Stimulated activated effector memory CD8-positive, alpha-beta T cell treated with anti-CD3 and anti-CD28 coated beads, Interleukin-12 subunit alpha, Interleukin-12 subunit beta, amount 100 ng/mL, for 72 hours (primary cell): ENCODE results near the gene ZNF777.

Experiments
- ATAC-seq: fragments of 150-1000 bp; cut with Tn5 transposase; 2 replicates; pipeline ENCODE4 v1.10.0; 2021
- DNase-seq, 2 donors: peaks; one replicate each; pipeline ENCODE4 v3.0.0; 2021 to 2022; ENCODE audit warnings: low spot score in 2 of 2
- H3K27ac Mint-ChIP-seq: one replicate; pipeline ENCODE4 v1.8.0; 2022; ENCODE audit warnings: mild to moderate bottlenecking, mixed read lengths
- H3K36me3 Mint-ChIP-seq: one replicate; pipeline ENCODE4 v1.8.0; 2022; ENCODE audit warnings: mild to moderate bottlenecking, mixed read lengths
- H3K4me1 Mint-ChIP-seq: one replicate; pipeline ENCODE4 v1.8.0; 2022; ENCODE audit warnings: mixed read lengths
- H3K4me3 Mint-ChIP-seq: one replicate; pipeline ENCODE4 v1.8.0; 2022; ENCODE audit warnings: mild to moderate bottlenecking, mixed read lengths
- H3K9me3 Mint-ChIP-seq: one replicate; pipeline ENCODE4 v1.8.0; 2022; ENCODE audit warnings: mixed read lengths

ZNF777 gene

DNA sequence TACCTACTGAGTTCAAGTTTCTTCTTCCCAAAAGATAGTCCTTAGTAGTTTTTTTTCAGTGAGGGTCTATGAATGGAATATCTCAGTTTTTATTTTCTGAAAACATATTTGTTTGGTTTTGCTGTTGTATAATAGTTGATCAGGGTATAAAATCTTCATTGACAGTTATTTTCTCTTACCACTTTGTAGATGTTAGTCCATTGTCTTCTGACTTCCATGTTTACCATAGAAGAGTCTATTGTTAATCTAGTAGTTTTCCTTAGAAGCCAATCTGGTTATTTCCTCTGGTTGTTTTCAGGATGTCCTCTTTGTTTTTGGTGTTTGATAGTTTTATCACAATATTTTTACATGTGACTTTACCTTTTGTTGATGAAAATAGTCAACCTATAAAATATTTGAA lies 5.5 kb upstream of the ZNF777 start:
- H3K4me3 Mint-ChIP-seq = no peak overlapping the region
- no peaks in the 10 kb centered on the region for H3K9me3 Mint-ChIP-seq
- no peak for ATAC-seq
- H3K4me1 Mint-ChIP-seq = peaks cover 2% of the 10 kb centered on the region
- no peak overlapping the region for H3K27ac Mint-ChIP-seq
- no peak for DNase-seq
- H3K36me3 Mint-ChIP-seq = peaks cover 7% of the 10 kb centered on the region

DNA sequence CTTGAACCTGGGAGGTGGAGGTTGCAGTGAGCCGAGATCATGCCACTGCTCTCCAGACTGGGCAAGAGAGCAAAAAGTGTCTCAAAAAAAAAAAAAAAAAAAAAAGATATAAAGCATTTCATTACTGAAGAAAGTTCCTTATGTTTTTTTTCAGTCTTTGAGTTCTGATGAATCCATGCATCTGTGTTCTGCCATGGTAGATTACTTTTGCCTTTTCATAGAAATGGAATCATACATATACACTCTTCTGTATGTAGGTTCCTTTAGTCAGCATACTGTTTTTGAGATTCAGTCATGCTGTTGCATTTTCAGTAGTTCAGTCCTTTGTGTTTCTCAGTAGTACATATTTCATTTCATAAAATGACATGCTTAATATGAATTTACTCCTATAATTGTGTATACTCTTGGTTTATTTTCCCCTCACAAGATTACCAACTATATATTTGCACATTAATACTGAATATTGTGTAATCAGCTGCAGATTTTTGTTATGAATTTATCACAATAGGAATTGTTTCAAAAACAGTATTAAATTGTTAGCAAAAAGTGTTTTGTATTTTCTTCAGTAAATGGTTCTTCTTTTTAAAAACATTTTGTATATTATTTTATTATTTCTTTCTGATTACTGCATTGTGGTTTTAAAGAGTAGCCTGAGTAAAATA lies 2.8 kb upstream of the ZNF777 start:
- no peak overlapping the region for H3K27ac Mint-ChIP-seq
- DNase-seq (no peak), ATAC-seq (no peak)
- no peaks in the 10 kb centered on the region for H3K9me3 Mint-ChIP-seq
- H3K4me1 Mint-ChIP-seq = peaks cover 13% of the 10 kb centered on the region
- no peaks in the 10 kb centered on the region for H3K36me3 Mint-ChIP-seq
- H3K4me3 Mint-ChIP-seq = no peak overlapping the region

DNA sequence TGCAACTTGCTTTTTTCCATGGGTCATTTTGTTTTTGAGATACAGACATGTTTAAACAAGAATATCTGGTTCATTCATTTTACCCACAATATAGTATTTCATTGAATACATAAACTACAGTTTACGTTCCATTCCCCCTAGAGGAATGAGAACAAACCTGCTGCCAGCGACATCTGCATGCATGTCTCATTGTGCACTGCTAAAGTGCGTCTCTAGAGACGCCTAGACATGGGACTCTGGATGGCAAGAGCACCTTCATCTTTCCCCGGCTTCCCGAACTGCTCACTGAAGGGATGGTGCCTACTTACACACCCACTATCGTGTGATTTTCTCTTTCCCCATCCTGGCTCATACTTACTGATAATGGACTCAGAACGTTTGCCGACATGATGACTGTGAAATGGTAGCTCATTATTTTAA lies 1.2 kb upstream of the ZNF777 start:
- Mint-ChIP-seq H3K36me3 (peaks cover 5% of the 10 kb centered on the region), H3K4me3 (peak overlapping the region; percentile 82), H3K9me3 (no peaks in the 10 kb centered on the region), H3K27ac (no peak overlapping the region), H3K4me1 (peaks cover 21% of the 10 kb centered on the region)
- ATAC-seq (no peak), DNase-seq (no peak)

DNA sequence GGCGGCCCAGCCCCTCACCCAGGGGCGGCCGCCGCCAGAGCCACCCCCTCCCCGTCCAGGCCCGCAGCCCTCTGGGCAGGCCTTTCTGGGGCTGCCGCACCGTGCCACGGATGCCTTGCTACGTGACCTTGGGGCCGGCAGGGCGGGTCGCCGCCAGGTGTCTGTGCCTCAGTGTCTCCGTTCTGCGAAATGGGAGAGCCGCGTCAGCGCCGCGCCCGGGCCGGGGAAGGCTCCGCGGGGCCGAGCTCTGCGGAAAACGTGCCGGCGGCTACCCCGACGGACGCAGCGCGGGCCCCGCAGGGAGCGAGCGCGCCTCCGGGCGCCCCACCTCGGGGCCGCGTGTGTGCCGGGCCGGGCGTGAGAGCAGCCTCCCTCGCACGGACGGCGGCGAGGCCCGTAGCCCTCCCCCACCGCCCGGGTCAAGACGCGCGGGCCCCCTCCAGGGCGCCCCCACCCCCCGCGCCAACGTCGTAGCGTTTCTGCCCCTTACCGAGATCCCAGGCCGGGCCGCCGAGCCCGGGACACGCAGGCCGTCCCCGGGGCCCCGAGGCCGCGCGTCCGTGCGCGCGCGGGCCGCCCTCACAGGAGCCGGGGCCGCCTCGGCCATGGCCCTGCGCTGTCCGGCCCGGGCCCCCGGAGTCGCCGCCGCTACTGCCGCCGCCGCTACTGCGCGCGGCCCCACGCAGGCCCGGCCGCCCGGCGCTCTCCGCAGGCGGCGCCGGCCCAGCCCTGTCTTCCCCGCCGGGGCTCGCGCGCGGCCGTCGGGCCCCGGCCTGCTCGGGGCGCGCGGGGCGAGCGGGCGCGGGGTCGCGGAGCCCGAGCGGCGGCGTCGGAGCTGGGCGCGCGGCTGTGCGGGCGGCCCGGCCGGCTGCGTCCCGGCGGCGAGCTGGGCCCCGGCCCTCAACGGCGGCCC lies 1.1 kb downstream of the ZNF777 start:
- peak; percentile 63 for ATAC-seq
- no peaks in the 10 kb centered on the region for H3K9me3 Mint-ChIP-seq

DNA sequence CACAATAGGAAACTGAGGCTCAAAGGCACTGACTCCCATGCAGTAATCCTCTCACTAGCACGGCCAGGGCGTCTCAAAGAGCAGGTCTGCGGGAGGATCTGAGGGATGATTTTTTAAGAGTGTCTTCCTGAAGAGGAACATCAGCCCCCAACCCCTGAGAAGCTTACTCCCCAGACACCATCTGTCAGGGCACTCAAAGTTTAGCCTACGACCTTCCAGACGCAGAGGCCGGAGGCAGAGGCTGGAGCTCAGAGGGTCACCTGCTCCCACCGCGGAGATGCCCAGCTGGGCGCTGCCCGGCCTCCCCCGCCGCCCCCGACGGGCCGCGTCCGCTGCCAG lies 1.7 kb downstream of the ZNF777 start:
- ATAC-seq = no peak
- Mint-ChIP-seq H3K27ac (no peak overlapping the region), H3K4me1 (peaks cover 26% of the 10 kb centered on the region), H3K9me3 (no peaks in the 10 kb centered on the region), H3K4me3 (peak overlapping the region; percentile 39), H3K36me3 (peaks cover 25% of the 10 kb centered on the region)
- DNase-seq = no peak

More for the DNA sequence above, 1.1 kb downstream of the ZNF777 start:
- H3K4me3 Mint-ChIP-seq = peak overlapping the region; percentile 82
- no peak overlapping the region for H3K27ac Mint-ChIP-seq
- peaks cover 19% of the 10 kb centered on the region for H3K36me3 Mint-ChIP-seq
- H3K4me1 Mint-ChIP-seq = peaks cover 26% of the 10 kb centered on the region
- peak in 1 of 2 donors; percentile 62 for DNase-seq

DNA sequence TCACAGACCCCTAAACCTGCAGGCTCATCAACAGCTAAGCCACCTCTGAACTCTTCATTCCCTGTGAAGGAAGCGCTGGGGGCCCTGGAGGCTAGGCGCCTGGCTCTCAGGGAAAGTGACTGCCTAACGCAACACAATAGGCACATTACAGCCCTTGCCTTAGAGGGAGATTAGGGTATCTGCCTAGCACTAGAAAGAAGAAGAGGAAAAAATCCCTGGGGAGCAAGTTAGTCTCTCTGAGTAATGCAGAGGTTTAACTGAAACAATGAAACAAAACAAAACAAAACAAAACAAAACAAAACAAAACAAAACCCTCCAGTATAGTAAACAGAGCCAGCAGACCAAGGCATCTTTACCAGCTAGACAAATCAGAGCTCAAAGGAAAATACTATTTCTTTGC lies 2.6 kb downstream of the ZNF777 start:
- peaks cover 35% of the 10 kb centered on the region for H3K36me3 Mint-ChIP-seq
- peak overlapping the region; percentile 80 for H3K27ac Mint-ChIP-seq
- peak in 1 of 2 donors; percentile 37 for DNase-seq
- H3K4me3 Mint-ChIP-seq = peak overlapping the region; percentile 39
- peaks cover 26% of the 10 kb centered on the region for H3K4me1 Mint-ChIP-seq
- no peak for ATAC-seq
- no peaks in the 10 kb centered on the region for H3K9me3 Mint-ChIP-seq

DNA sequence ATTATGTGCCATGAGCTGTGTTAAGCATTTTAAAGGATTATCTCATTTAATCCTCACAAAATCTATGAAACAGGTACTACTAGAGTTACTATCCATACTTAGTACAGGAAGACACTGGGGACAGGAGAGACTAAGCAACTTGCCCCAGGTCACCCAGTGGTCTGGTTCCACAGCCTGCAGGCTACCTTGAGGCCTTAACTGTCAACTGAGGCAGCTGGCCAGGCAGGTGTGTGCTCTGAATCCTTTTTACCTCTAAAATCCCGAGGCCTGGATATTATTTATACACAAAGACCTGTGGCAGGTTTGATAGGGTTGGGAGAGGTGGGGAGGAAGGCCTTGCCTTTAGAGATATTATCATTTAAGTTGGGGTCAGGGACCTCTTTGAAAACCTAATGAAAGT lies 3.1 kb downstream of the ZNF777 start:
- H3K27ac Mint-ChIP-seq = peak overlapping the region; percentile 80
- H3K4me1 Mint-ChIP-seq = peaks cover 26% of the 10 kb centered on the region
- H3K4me3 Mint-ChIP-seq = peak overlapping the region; percentile 39
- peaks cover 39% of the 10 kb centered on the region for H3K36me3 Mint-ChIP-seq
- no peak for ATAC-seq
- DNase-seq = peak in 1 of 2 donors; percentile 34
- no peaks in the 10 kb centered on the region for H3K9me3 Mint-ChIP-seq

DNA sequence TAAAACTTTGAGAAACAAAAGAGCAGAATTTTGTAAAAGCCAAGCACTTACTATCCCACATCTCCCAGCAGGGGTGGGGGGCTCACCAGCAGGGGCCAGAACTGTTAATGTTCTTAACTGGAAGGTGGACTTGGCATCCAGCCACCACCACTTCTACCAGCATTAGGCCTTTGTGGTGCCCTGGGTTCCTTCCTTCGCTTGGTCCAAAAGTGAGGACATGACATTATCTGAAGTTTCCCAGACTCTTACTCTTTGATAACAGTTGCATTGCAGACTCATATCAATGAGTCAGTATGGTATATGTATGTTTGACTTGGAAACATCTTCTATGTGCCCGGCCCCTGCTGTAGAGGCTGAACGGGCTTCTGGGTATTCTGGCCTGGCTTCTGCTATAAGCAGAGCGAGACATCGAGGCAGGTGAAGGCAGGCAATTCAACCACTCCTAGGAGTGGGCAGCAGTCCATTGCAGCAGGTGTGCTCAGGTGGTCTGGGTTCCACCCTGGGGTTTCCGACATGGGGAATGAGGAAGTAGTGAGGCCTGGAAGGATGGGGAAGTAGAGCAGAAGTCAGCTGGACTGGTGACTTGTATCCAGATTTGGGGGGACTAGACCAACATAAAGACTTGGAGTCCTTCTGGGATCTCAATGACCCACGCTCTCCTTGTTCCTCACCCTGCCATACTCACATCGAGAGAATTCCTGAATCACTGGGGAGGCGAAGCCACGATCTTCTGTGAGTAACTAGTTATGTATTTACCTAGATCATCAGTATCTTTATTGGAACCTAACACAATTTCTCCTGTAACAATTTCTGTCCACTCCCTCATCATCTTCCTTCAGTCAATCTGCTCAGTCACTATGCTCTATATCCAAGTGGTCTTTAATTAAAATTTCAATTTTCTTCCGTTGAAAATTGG lies 4.1 kb downstream of the ZNF777 start:
- ATAC-seq = no peak
- Mint-ChIP-seq H3K36me3 (peaks cover 49% of the 10 kb centered on the region), H3K4me1 (peaks cover 26% of the 10 kb centered on the region), H3K9me3 (no peaks in the 10 kb centered on the region), H3K27ac (peak overlapping the region; percentile 61), H3K4me3 (no peak overlapping the region)
- peak in 1 of 2 donors; percentile 30 for DNase-seq

DNA sequence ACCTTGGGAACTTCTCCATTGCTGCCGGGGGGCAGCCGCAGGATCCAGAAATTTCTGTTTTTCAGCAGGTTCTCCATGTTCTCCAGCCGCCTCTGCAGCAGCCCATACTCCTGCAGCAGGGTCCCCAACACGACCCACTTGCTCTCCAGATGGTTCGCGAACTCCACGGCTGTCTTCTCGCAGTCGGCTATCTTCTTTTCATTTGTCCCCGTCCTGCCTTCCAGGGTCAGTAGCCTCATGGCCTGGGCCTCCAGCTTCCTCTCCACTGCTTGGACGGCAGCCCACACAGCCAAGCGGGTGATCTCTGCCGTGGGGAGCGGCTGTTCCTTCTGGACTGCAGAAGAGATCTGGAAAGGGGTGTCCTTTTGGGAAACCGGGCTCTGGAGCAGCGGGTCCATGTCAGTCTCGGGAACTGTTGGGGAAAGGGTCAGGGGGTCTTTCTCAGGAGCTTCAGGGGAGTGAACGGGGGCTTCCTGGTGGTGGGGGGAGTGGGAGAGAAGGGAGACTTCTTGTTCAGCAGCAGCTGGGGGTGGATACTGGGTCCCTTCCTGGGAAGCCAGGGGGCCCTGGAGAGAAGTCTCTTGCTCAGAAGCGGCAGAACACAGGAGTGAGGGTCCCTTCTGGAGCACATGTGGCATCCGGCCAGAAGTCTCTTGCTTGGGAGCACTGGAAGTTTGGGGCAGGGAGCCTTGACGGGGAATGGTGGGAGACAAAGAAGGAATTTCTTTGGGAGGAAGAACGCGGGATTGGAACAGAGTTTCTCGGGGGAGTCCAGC lies 5.5 kb downstream of the ZNF777 start:
- no peak for DNase-seq
- Mint-ChIP-seq H3K4me1 (peaks cover 19% of the 10 kb centered on the region), H3K36me3 (peaks cover 63% of the 10 kb centered on the region), H3K27ac (peak overlapping the region; percentile 70), H3K4me3 (no peak overlapping the region), H3K9me3 (no peaks in the 10 kb centered on the region)
- ATAC-seq = no peak

DNA sequence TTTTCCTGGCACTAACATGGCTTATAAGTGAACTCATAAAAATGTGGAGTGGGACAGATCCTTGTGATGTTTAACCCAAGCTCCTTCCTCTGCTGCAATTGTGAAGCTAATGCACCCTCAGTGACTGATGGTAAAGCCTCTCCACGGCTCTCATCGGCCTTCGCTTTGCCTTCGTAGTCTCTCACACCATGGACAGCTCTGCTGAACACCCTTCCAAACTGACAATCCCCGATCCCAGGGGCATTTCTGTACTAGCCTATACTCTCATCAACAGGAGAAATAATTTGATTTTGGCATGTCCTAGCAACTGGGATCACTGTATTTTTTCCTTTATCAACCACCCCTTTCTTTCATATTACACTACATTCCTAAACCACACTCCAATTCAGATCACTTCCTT lies 6.1 kb downstream of the ZNF777 start:
- H3K27ac Mint-ChIP-seq = peak overlapping the region; percentile 70
- DNase-seq = no peak
- H3K36me3 Mint-ChIP-seq = peaks cover 69% of the 10 kb centered on the region
- H3K4me1 Mint-ChIP-seq = peaks cover 19% of the 10 kb centered on the region
- no peak overlapping the region for H3K4me3 Mint-ChIP-seq
- H3K9me3 Mint-ChIP-seq = no peaks in the 10 kb centered on the region
- ATAC-seq = no peak

DNA sequence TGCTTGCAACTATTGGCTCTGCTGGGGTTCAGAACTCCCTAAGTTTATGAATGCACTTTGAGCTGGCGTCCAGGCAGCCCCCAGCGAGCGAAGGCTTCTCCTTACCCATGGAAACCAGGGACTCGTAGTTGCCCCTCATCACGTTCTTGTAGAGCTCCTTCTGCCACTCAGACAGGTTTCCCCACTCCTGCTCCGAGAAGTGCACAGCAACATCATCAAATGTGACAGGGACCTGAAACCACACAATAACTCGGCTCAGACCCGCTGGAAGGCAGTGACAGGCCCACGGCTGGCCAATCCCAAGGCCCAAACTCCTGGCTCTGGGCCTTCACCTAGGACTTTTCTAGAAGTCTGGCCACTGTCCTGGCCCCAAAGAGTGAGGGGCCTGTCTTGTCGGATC lies 6.9 kb downstream of the ZNF777 start:
- Mint-ChIP-seq H3K27ac (no peak overlapping the region), H3K4me1 (peaks cover 17% of the 10 kb centered on the region), H3K4me3 (no peak overlapping the region), H3K36me3 (peaks cover 77% of the 10 kb centered on the region), H3K9me3 (no peaks in the 10 kb centered on the region)
- DNase-seq (no peak), ATAC-seq (no peak)

DNA sequence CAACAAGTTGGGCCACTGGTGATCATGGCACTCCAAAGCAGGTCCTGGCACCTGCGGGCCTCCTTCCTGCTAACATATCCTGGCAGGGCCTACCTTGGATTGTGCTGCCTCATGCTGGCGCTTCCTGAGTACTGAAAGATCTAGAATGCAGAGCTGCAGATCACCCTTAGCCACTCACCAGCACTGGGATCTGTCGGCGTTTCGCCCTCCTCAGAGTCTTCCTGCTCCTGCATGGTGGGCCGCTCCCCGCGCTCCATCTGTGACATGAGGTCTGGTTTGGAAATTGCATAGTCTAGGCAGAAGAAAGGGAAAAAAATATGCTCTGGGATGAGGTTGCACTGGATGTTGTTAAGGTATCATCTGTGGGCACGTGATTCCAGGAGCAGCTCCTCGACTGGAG lies 10.0 kb downstream of the ZNF777 start:
- peaks cover 11% of the 10 kb centered on the region for H3K4me1 Mint-ChIP-seq
- ATAC-seq (no peak), DNase-seq (no peak)
- H3K4me3 Mint-ChIP-seq = no peak overlapping the region
- H3K27ac Mint-ChIP-seq = no peak overlapping the region
- no peaks in the 10 kb centered on the region for H3K9me3 Mint-ChIP-seq
- H3K36me3 Mint-ChIP-seq = peaks cover 97% of the 10 kb centered on the region

DNA sequence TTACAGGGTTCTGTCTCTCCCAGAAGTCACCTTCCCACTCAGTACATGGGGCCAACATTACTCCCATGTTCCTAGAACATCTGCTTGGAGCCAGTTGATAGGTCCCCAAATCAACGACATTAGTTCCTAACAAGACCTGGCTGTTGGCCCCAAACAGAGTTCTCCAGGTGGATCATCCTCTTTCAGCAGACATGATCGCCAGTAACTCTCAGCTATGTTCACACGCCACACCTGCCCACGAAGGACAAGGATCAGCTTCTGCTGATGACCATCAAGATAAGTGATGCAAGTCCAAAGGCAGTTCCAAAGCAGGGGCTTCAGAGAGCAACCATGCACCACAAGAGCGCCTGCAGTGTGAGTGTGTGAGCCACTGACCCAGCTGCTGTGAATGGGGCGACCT lies 11.0 kb downstream of the ZNF777 start:
- peaks cover 97% of the 10 kb centered on the region for H3K36me3 Mint-ChIP-seq
- no peaks in the 10 kb centered on the region for H3K9me3 Mint-ChIP-seq
- ATAC-seq (no peak), DNase-seq (no peak)
- no peak overlapping the region for H3K4me3 Mint-ChIP-seq
- peaks cover 11% of the 10 kb centered on the region for H3K4me1 Mint-ChIP-seq
- H3K27ac Mint-ChIP-seq = no peak overlapping the region

DNA sequence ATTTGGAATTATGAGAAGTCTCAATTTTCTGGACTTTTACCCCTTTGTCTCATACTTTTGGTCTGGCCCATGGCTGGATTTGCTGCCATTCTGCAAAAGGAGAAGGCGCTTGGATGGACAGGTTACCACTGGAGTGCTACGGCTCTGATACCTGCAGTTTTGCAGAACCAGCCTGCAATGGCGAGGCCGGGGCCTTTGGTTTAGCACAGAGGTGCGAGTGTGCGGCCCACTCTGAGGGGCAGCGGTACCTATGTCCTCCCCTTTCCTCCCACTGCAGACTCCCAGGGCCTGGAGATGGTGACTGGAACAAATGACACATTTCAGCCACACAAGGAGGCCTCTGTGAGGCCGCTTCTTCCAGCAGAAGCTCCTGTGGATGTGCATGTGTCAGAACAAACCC lies 11.9 kb downstream of the ZNF777 start:
- no peak for ATAC-seq
- H3K4me1 Mint-ChIP-seq = peaks cover 11% of the 10 kb centered on the region
- H3K36me3 Mint-ChIP-seq = peaks cover 97% of the 10 kb centered on the region

More for the DNA sequence above, 11.9 kb downstream of the ZNF777 start:
- no peak for DNase-seq
- Mint-ChIP-seq H3K4me3 (no peak overlapping the region), H3K9me3 (no peaks in the 10 kb centered on the region), H3K27ac (no peak overlapping the region)
